GM21786 (cell line): ENCODE measurements around the gene PSME3.
A peak's percentile ranks its signal among the peaks of the same experiment; 100 is the strongest.

Source experiments
- ATAC-seq: cut with Tn5 transposase; IDR thresholded peaks from one replicate; pipeline ENCODE4 v1.9.1; 2021; ENCODE audit not compliant: unreplicated experiment

Gene PSME3

DNA sequence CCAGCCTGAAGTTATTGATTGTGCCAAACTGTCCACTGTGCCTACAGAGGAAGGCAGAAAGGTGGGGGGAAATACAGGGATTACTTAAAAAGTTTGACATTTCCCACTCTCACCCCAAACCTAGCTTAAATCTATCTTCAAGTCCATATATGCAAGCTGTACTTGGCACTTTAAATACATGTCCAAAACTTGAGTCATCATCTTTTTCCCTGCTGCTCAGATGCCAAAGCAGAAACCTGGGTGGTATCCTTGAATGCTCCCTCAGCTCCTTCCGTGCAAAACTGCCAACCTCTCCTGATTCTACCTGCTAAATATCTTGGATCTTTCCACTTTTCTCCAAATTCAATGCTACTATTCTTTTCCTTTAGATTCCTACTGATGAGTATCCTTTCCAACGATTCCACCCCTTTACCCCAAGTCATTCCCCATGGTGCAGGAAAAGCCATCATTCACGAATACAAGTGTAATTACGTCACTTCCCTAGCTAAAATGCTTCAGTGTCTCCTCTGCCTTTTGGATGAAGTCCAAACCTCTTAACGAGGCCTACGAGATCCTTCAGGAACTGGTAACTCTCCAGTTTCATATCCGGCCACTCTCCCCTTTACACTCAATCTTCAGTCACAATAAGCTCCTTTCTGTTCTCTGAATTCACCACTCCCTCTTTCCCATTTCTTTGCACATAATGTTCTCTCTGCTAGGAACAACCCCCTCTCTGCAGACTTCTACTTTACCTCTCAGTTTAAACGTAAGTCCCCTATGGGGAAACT lies 18.4 kb upstream of the PSME3 start:
- ATAC-seq: no peak

- ATAC-seq: no peak
Measured at GRCh38 chr17:42817866-42818265, 15.3 kb upstream of the PSME3 start.

GRCh38 chr17:42818379-42818778 lies 14.8 kb upstream of the PSME3 start:
- no peak for ATAC-seq

DNA sequence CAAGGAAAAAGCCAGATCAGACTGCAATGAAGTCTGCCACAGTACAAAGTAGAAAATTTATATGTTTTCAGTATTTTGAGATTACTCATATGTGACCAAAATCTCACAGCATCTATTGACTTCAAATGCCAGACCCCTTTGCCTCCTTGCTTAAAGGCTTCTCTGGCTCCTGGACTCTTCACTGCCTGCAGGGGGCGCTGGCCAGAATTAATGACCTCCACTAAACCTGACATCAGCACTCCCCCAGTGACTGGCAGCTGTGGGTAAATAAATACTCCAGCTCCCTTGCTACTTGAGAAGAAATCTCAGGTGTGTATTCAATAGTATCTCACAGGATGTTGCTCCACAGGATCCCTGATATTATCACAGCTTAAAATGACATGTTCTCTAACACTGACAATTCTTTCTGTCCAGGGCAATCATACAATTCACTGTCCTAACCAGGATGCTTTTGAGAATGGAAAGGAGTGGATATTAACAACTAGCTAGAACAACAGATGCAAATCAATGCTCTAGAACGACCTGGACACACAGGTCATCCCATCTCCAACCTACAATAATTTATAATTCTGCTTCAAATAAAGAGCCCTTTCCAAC lies 13.2 kb upstream of the PSME3 start:
- ATAC-seq: no peak

DNA sequence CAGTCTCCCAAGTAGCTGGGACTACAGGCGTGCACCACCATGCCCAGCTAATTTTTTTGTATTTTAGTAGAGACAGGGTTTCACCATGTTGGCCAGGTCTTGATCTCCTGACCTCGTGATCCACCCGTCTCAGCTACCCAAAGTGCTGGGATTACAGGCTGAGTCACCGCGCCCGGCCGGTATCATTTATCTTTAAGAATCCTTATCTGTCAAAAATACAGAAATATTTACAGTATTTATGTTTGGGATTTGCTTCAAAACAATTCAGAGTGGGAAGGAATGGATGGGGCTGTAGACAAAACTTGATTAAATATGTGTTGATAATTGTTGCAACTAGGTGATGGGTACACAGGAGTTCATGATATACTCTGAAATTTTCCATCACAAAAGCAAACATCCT lies 12.0 kb upstream of the PSME3 start:
- no peak for ATAC-seq

DNA sequence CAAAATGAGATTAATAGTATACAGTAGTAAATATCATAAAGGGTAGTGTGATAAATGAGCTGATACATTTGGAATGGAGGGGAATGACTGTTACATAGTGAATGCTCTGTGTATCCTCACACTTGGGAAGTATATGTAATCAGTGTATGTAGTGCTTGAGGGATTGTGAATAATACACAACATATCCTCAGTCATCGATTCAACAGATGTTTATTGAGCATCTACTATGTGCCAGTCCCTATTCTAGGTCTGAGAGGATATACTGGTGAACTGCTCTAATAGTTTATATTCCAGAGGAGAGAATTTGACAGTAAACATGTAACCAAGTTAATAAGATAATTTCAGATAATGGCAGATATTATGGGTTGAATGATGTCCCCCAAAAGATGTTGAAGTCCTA lies 5.7 kb upstream of the PSME3 start:
- no peak for ATAC-seq

DNA sequence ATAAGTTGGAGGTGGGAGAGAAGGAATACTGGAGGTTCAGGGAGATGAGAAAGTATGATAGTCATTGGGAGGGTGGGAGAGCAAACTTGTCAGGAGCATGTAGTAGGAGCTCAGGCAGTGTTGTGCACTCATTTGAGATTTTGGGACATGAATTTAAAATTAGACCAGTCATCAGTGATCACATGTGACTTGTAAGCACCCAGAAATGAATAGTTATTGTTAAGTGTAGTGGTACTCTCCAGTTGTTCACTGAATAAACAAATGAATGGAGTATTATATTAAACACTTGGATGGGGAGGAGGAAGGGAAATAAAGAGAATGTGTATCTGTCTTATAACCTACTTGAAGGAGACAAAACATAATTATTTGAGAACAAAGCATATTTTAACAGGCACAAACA lies 2.2 kb upstream of the PSME3 start:
- no peak for ATAC-seq

GRCh38 chr17:42832213-42832933 lies 824 bp upstream of the PSME3 start:
- ATAC-seq: no peak

- ATAC-seq: peak; percentile 12
Measured at GRCh38 chr17:42833767-42834422, 698 bp downstream of the PSME3 start.

- no peak for ATAC-seq
Measured at GRCh38 chr17:42835732-42836131, 2.5 kb downstream of the PSME3 start.

- ATAC-seq: no peak
Measured at GRCh38 chr17:42841975-42842685, 8.9 kb downstream of the PSME3 start.

- ATAC-seq: no peak
Measured at GRCh38 chr17:42843358-42843934, 10.2 kb downstream of the PSME3 start.

DNA sequence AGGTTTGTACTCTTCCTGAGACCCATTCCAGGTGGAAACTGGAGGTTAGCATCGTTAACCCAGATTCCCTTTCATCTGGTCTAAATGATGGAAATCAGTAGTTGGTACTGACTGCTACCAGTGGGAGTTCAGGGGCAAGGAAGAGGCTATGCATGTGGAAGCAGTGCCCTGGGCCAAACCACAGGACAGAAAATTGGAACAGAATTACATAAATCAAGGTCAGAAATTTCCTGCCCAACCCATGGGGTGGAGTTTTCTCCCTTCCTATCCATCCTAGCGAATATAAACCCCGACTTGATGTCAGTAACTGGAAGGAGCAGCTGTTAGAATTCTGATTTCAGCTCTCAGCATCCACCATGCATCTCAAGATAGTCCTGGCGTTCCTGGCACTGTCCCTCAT lies 11.1 kb downstream of the PSME3 start, which contains the start of gene AOC2:
TSS of gene AOC2 (plus strand) at position 310 of the 400 bp plus-strand sequence. CDS start at position 357, 47 bp downstream.
- ATAC-seq: no peak

GRCh38 chr17:42844761-42845555 lies 11.8 kb downstream of the PSME3 start:
- ATAC-seq: no peak

DNA sequence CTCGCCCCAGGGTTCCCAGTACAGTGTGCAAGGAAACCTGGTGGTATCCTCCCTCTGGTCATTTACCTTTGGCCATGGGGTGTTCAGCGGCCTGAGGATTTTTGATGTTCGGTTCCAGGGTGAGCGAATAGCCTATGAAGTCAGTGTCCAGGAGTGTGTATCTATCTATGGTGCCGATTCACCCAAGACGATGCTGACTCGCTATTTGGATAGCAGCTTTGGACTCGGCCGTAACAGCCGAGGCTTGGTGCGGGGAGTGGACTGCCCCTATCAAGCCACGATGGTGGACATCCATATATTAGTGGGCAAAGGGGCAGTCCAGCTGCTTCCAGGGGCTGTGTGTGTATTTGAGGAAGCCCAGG lies 12.3 kb downstream of the PSME3 start:
- no peak for ATAC-seq

DNA sequence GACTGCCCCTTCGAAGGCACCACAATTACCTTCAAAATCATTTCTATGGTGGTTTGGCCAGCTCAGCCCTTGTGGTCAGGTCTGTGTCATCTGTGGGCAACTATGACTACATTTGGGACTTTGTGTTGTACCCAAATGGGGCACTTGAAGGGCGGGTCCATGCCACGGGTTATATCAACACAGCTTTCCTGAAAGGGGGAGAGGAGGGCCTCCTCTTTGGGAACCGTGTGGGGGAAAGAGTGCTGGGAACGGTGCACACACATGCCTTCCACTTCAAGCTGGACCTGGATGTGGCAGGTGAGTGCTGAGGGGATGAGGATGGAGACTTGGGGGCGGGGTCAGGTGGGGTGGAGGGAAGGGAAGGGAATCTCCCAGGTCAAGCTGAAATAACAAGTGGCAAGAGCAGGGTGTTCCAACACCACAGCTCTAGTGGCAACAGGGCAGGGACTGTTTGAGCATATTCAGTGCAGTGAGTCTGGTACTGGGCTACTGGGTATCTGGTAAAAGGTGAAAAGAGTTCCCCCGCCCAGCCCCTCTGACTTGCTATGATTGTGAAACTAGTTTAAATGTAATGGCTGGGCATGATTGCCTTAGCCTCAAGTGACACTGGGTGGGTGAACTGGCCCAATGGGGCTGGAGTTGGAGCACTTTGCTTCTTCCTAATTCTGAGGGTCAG lies 12.9 kb downstream of the PSME3 start:
- no peak for ATAC-seq

- no peak for ATAC-seq
Measured at GRCh38 chr17:42846594-42847280, 13.5 kb downstream of the PSME3 start.

GRCh38 chr17:42848093-42848492 lies 14.9 kb downstream of the PSME3 start:
- ATAC-seq: no peak

GRCh38 chr17:42849031-42849430 lies 15.8 kb downstream of the PSME3 start:
- ATAC-seq: no peak
